Anterior cingulate cortex (tissue), 58 donors: ENCODE data around the gene RIPPLY1.

Experiments used
- DNase-seq, 58 donors: peaks; one replicate each; lab custom pipeline; 2025; lab: John Stamatoyannopoulos, UW

The RIPPLY1 gene, protein sequence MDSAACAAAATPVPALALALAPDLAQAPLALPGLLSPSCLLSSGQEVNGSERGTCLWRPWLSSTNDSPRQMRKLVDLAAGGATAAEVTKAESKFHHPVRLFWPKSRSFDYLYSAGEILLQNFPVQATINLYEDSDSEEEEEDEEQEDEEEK

DNA sequence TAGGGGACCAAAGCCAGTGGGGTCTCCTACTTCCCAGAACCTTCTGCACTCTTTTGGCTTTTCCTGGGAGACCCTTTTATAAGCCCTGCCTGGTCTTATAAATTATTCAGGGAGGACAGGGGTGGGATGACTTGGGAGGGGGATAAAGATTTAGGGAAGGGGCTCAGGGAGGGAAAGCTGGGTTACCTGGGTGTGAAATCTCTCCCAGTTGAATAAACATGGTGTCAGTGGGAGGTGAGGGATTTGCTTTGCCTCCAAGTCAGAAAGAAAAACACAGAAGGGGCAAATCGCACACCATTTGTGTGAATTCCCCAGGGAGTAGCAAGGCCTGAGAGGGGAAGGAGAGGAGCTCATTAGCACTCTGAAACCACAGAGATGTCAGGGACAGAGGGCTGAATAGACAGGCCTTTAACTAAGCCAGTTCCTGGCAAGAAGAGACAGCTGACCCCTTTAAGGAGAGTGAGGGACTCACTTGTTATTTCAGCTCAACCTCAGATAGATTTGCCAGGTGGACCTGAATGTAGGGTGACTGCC, at the start of gene RIPPLY1:
TSS of gene RIPPLY1 (minus strand) at position 51 of the 534 bp plus-strand sequence. CDS start 54 bp downstream, outside the sequence.
- no peak for DNase-seq

DNA sequence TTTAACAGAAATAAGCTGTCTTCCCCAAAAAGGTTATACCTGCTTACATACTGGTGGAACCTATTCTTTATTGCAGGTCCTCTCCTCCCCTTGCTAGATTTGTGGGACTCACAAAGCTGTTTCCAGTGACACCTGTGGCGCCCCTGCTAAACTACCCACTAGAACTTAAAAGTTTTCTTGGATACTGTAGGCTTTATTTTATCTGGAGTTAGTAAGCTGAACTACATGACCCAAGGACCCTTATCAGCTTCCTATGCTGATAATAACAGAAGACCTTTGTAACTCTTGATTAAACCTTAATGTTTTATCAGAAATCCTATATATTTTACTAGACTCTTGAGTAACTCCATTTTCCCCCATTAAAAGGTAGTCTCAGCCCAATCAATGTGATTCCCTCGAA, 49.4 kb upstream of the RIPPLY1 start:
- DNase-seq, result no peak

DNA sequence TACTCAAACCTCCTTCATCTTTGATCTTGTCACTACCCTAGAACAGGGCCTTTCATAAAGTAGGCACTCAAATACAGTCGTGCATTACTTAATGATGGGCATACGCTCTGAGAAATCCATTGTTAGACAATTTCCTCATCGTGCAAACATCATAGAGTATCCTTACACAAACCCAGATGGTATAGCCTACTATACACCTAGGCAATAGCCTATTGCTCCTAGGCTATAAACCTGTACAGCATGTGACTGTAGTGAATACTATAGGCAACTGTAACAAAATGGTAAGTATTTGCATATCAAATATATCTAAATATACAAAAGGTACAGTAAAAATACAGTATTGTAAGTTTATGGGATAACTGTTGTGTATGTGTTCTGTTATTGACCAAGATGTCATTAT, 48.9 kb upstream of the RIPPLY1 start:
- DNase-seq, result no peak

DNA sequence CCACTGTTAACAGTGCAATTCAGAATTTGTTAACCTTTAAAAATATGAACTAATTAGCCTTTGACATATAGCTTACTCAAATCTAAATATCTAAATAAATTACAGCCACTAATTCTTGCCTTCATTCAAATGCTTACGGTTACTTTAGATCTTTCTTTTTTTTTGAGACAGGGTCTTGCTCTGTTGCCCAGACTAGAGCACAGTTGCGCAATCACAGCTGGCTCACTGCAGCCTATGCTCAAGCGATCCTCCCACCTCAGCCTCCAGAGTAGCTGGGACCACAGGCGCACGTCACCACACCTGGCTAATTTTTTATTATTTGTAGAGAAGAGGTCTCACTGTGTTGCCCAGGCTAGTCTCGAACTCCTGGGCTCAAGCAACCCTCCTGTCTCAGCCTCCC, 48.1 kb upstream of the RIPPLY1 start:
- DNase-seq, result no peak

DNA sequence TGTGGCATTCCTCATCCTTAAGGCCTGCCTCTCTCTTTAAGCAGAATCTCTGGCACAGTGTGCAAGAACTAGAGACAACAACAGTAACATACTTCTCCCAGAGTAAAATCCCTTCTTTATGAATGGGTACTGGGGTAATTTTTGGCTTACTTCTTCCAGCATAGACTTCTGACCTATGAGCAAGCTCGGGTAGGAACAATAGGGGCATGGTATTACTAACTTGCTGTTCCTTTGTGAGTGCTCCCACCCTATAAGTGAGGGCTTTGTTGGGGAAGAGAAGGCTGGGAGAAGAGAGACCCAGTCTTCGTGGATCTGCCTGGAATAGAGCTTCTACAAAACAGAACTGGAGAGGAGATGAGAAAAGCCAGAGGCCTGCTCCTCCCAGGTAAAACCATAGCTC, 47.2 kb upstream of the RIPPLY1 start:
- no peak for DNase-seq

DNA sequence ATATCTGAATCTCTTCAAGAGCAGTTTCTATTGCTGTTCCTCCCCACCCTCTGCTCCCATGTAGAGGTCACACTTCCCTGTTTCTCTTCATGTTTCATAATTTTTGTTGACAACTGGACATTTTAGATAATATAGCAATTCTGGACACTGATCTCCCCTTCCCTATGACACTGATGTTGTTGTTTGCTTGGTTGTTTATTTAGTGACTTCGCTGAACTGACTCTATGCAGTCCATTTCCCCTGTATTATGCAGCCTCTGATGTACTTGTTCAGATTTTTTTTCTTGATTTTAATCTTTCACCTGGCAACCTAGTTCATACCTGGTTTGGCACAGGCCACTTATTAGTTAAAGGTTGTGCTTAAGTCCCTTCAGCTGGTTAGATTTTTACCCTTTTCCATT, 46.2 kb upstream of the RIPPLY1 start:
- DNase-seq, result no peak

DNA sequence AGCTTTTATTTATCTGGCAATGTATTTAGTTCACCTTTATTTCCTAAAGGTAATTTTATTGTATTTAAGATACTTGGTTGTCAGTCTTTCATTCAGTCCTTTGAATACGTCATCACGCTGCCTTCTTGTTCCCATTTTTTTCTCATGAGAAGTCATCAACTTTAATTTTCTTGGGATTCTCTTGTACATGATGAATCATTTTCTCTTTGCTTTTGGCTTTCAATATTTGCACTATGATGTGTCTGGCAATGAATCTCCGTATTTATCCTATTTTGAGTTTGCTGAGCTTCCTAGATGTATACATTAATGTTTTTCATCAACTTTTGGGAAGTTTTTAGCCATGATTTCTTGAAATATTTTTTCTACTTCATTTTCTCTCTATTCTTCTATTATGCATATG, 45.5 kb upstream of the RIPPLY1 start:
- no peak for DNase-seq

DNA sequence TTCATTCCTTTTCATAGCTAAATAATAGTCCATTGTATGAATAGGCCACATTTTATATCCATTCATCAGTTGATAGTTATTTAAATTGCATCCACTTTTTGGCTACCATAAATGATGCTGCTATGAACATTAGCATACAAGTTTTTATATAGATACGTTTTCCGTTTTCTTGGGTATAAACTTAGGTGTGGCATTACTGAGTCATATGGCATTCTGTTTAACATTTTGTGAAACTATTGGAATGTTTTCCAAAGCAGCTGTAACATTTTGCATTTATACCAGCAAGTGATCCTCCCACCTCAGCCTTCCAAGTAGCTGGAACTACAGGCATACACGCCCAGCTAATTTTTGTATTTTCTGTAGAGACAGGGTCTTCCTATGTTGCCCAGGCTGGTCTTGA, 43.3 kb upstream of the RIPPLY1 start:
- no peak for DNase-seq

DNA sequence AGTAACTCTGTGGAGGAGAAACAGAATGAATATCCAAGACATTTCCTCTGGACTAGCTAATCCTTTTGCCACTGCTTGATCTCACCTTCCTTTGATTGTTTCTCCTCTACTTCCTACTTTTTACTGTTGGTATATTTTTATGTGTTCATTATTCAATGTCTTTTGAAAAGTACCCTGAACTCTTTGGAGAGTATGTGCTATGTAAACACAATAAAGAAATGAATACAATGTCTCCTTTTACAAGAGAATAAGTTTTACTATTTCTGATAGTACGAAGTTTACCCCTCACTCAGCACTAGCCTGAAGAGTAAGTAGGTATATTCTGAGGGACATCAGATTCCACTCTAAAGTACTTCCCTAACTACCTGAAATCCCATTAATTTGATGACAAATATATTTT, 36.9 kb upstream of the RIPPLY1 start:
- DNase-seq, result no peak

DNA sequence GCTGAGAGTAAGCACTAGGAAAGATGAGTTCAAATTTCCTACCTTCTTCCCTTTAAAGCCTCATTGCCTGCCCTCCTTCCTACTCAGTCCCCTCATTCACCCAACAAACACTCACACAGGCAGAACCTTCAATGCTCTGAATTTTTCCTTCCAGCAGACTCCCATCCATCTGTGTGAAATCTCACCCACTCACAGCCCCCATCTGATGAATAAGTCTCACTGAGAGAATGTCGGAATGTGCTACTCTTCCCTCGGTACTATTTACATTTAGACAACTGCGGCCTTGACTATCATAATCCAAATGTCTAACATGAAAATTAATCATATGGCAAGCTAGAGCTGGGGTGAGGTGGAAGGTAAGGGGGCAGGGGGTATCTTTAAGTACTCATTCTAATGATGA, 36.4 kb upstream of the RIPPLY1 start:
- DNase-seq, result peak in 1 of 58 donors; percentile 1

DNA sequence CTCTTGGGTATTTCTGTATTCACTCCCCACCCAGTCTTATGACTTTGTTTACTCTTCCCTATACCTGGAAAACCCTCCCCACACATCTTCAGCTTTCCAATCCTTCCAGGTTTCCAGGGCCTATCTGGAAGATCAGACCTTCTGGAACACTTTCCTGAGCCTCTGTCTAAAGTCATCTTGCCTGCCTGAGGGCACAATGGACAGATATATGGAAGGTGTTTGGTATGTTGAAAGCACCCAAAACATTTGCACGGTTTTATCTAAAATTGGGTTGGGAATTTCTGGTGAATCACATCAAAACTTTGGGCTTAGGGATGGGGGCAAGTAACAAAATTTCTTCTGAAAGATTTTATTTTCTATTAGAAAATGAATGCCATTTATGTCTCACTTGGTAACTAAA, 33.1 kb upstream of the RIPPLY1 start:
- no peak for DNase-seq

DNA sequence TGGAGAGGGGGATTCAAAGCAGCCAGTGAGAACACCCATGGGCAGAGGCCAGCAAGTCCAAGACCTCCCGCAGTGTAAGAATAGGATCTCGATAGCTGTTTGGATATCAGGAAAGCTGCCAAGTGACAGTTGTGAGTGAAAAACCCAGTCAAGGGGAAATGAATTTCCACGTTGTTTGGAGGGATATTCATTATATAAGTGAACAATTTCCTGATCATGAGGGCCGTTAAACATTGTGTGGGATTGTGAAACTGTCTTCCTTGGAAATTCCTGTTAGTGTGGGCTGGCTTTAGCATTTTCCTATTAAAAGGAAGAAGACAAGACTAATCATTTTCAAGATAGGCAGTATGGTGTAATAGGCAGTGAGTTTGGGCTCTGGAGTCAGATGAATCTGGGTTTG, 32.0 kb upstream of the RIPPLY1 start:
- DNase-seq, result no peak

DNA sequence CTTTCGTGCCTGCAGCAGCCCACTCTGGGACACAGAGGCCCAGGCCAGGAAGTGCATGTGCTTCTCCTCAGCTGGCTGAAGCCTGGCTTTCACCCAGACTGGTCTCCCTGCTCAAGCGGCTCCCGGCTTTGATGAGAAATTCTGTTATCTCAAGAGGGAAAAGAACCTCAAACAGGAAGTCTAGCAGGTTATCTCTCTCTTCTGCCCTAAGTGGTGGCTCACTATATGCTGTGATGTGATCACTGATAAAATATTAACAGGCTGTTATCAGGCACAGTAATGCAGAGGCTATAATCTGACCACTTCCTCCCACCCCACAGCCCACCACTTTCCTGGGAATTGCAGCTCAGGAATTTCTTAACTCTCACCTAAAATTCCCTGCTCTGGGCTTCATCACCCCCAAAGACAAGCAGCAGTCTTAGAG, 30.4 kb upstream of the RIPPLY1 start:
- no peak for DNase-seq

DNA sequence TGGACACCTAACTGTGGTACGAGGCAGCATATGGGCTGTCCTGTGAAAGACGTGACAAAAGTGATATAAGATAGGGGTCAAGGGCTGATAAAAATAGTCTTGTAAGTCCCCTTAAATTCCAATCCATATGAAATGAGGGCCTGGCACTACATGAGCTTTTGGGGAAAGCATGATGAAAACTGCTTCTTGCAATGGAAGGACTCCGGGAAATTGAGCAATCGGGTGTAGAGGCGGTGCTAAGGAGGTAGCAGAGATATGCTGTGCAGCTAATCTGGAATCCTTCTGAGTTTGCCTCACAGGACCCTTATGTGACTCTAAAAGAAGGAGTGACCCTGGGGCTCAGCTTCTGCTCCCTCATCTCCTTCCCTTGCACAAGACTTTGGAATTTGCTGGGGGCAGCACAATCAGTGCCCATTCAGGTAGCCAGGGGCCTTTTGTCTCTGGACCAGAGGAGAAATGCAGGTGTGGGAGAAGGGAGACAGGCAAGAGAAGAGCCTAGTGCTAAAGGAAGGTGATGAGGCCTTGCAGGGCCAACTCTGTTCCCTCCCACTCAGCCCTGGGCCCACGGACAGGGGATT, 29.9 kb upstream of the RIPPLY1 start:
- DNase-seq, result no peak

DNA sequence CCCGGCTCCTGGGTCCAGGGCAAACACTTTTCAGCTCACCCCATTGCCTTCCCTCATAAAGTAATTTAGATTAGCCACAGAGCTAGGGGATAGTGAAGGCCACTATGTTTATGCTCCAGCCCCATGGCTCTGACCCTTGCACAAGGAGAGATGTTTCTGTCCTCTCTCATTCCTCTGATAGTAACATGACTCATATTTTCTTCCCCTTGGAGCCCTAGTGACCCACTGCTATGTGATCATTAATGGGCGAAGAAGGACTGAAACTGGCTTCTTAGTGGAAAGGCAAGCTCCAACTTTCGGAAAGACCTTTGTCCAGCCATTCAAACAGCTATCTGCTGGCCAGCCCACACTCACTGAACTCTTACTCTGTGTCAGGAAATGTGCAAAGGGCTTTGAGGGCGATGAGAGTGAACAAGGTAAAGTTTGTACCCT, 29.4 kb upstream of the RIPPLY1 start:
- DNase-seq, result no peak

DNA sequence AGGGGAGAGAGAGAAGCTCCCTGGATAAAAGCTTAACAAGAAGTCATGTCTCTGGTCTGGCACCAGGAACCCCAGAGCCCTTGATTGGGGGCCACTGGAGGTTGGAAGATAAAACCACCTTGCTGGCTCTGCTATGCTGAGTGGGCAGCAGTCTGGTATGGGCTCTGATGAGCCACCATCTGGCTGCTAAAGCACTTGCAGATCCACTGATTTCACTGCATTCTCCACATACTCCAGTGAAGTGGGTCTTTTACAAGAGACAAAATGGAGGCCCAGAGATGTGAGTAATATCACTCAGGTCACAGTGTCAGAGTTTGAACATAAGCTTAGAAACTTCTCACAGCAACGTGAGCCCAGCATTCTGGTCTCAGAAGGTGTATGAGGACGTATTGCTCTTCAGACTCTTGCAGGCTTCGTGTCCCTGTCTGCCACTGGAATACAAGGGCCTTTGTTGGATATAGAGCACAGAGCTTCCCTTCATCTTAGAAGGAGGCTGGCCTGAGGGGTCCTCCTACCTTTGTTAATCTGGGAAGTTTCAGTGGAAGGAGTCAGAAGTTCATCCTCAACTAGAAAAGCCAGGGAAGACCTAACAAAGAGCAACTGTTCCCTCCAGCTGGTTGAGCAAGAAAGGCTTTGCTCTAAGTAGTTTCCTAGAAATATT, 28.8 kb upstream of the RIPPLY1 start:
- no peak for DNase-seq

DNA sequence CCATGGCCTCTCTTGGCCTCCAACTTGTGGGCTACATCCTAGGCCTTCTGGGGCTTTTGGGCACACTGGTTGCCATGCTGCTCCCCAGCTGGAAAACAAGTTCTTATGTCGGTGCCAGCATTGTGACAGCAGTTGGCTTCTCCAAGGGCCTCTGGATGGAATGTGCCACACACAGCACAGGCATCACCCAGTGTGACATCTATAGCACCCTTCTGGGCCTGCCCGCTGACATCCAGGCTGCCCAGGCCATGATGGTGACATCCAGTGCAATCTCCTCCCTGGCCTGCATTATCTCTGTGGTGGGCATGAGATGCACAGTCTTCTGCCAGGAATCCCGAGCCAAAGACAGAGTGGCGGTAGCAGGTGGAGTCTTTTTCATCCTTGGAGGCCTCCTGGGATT, 25.1 kb upstream of the RIPPLY1 start:
- DNase-seq, result no peak

DNA sequence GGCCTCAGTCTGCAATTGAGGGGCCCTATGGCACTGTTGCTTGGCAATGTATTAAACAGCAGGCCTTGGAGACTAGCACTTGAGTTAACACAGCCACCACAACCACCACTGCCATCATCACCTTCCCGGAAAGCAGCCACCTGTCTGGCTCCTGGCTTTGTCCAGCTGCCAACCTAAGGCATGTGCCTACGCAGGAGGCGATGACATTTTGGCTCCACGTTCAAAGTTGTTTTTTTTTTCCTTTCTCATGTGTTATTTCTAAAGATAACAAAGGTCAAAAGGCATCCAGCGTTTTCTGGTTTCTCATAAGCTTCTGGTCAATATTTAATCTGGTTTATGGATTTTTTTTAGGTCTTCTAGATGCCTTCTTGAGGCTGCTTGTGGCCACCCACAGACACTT, 24.6 kb upstream of the RIPPLY1 start:
- DNase-seq, result no peak

DNA sequence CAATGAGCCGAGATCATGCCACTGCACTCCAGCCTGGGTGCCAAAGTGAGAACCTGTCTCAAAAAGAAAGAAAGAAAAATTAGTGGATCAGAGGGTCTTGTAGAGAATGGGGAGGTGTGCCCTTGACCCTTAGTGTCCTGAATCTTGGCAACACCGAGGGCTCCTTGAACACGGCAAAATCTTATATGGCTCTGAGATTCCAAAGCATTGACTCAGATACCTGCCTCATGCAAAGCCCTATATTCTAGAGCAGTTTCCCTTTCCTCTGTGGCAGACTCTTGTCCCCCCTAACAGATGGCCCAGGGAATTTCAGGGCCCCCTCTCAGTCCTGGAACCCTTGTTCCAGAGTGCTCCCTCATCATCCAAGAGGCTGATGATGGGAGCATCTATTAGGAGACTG, 23.9 kb upstream of the RIPPLY1 start:
- DNase-seq, result no peak

DNA sequence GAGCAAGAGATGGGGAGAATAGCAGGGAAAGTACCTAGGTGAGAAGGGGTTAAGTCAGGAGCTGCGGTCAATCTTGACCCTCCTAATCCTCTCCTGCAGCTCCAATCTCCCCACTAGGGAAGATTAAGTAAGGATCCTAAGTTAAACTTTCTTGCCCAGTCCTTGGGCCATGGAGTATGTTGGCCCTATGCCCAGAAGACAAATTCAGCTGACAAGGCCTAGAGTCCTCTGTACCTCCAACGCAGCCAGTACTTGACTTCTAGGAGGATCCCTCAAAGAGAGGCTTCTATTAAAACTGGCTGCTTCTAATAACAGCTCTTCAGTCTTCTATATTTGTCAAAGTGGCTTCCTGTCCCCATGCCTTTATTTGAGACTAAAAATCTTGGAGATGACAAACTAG, 18.5 kb upstream of the RIPPLY1 start:
- no peak for DNase-seq

DNA sequence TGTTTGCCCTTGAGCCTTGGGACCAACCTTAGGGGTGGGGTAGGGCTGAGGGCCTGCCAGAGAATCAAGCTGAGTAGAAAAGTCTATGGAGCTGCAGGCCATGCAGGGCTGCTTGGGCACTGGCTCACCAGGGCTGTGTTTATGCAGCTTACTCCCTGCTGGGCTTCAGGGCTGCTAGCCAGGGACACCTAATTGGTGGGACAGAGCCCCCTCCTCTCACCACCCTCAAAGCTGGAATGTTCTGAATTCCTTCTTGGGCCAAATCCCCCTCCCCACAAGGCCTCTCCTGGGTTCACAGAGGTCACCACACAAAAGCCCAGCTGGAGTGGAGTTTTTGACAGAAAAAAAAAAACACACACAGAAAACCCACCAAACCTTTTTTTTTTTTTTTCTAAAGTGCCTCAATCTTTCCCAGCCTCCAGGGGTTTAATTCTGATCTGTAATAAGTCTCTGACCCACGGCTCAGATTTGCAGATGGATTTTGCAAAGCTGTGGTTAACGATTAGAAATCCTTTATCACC, 16.9 kb upstream of the RIPPLY1 start, which contains the start of gene CLDN2:
TSS of gene CLDN2 (plus strand) at position 471 of the 521 bp plus-strand sequence. CDS start 7,827 bp downstream, outside the sequence.
- peak in 1 of 58 donors; percentile 1 for DNase-seq
